ENCODE measurements around the gene KRTAP10-1. TPM values are rescaled to one million over a fixed set of nuclear protein-coding genes. Genes with fewer than 3 reads are reported as not detected.
A peak's percentile ranks its signal among the peaks of the same experiment; 100 is the strongest.
"Not testable (repeated sequence)": the region's sequence is repeated elsewhere in the genome, so short reads cannot be mapped to it uniquely, and the experiment has no call there.

The KRTAP10-1 gene
- total and polyA plus RNA-seq, 9 donors = not detected

- intact Hi-C loops (cut with DNase I) = no loop called here
- Histone ChIP-seq H3K27ac (no peak overlapping the region), H3K4me3 (no peak overlapping the region), H3K36me3 (no peaks in the 10 kb centered on the region), H3K27me3 (no peaks in the 10 kb centered on the region), H3K4me1 (ENCODE audit: insufficient read depth) (no peaks in the 10 kb centered on the region), H3K9me3 (no peaks in the 10 kb centered on the region)
- peak in 1 of 5 donors; percentile 10 for DNase-seq
- no peak for TF ChIP-seq EP300 (IDR thresholded peaks at IDR 0.05)
- no peak for TF ChIP-seq CTCF (IDR thresholded peaks at IDR 0.05)
- TF ChIP-seq POLR2A (IDR thresholded peaks at IDR 0.05) = no peak
- 17 to 24% (median 18%) methylated on average over 11 of the region's 11 CpGs for WGBS, 3 donors
Measured at GRCh38 chr21:44583089-44583799, 43.2 kb upstream of the KRTAP10-1 start.

- intact Hi-C loops (cut with DNase I) = no loop called here
- WGBS, 3 donors = 75 to 82% (median 76%) methylated on average over 15 of the region's 15 CpGs
- H3K36me3 ChIP-seq = no peaks in the 10 kb centered on the region
- H3K27ac ChIP-seq = no peak overlapping the region
- no peaks in the 10 kb centered on the region for H3K4me1 ChIP-seq (ENCODE audit: insufficient read depth)
- no peak for TF ChIP-seq CTCF (IDR thresholded peaks at IDR 0.05)
- TF ChIP-seq EP300 (IDR thresholded peaks at IDR 0.05) = no peak
- no peak for TF ChIP-seq POLR2A (IDR thresholded peaks at IDR 0.05)
- H3K9me3 ChIP-seq = no peaks in the 10 kb centered on the region
- no peak overlapping the region for H3K4me3 ChIP-seq
- no peaks in the 10 kb centered on the region for H3K27me3 ChIP-seq
- no peak for DNase-seq
Measured at GRCh38 chr21:44582055-44582454, 42.1 kb upstream of the KRTAP10-1 start.

GRCh38 chr21:44581158-44581557, 41.2 kb upstream of the KRTAP10-1 start:
- no peak for TF ChIP-seq POLR2A (IDR thresholded peaks at IDR 0.05)
- TF ChIP-seq CTCF (IDR thresholded peaks at IDR 0.05) = no peak
- TF ChIP-seq EP300 (IDR thresholded peaks at IDR 0.05) = no peak
- no peaks in the 10 kb centered on the region for H3K9me3 ChIP-seq

GRCh38 chr21:44580231-44580821, 40.3 kb upstream of the KRTAP10-1 start, which contains the start of gene KRTAP10-5:
TSS of gene KRTAP10-5 (minus strand) at chr21:44580604. CDS start at chr21:44580578, 26 bp downstream.
- H3K27me3 ChIP-seq; H3K4me1 ChIP-seq (ENCODE audit: insufficient read depth); H3K4me3 ChIP-seq; H3K9me3 ChIP-seq; intact Hi-C loops (cut with DNase I); H3K27ac ChIP-seq; H3K36me3 ChIP-seq: not testable (repeated sequence)
- DNase-seq = peak in 1 of 5 donors; percentile 3
- 34 to 44% (median 34%) methylated on average over 19 of the region's 19 CpGs for WGBS, 3 donors

More at GRCh38 chr21:44581158-44581557, 41.2 kb upstream of the KRTAP10-1 start:
- no peak for DNase-seq
- intact Hi-C loops (cut with DNase I) = no loop called here
- H3K27me3 ChIP-seq = no peaks in the 10 kb centered on the region
- H3K4me3 ChIP-seq = no peak overlapping the region
- H3K36me3 ChIP-seq = no peaks in the 10 kb centered on the region
- H3K27ac ChIP-seq = no peak overlapping the region
- WGBS, 3 donors = 69 to 76% (median 74%) methylated on average over 3 of the region's 3 CpGs
- no peaks in the 10 kb centered on the region for H3K4me1 ChIP-seq (ENCODE audit: insufficient read depth)

- TF ChIP-seq CTCF (IDR thresholded peaks at IDR 0.05) = no peak
- TF ChIP-seq EP300 (IDR thresholded peaks at IDR 0.05) = no peak
- TF ChIP-seq POLR2A (IDR thresholded peaks at IDR 0.05) = no peak
- Histone ChIP-seq H3K9me3 (no peaks in the 10 kb centered on the region), H3K27ac (no peak overlapping the region), H3K4me3 (no peak overlapping the region), H3K27me3 (no peaks in the 10 kb centered on the region), H3K36me3 (no peaks in the 10 kb centered on the region), H3K4me1 (ENCODE audit: insufficient read depth) (no peaks in the 10 kb centered on the region)
- WGBS, 3 donors = 64 to 72% (median 69%) methylated on average over 7 of the region's 7 CpGs
- DNase-seq = no peak
- intact Hi-C loops (cut with DNase I) = no loop called here
Measured at GRCh38 chr21:44579833-44580144, 39.8 kb upstream of the KRTAP10-1 start.

All from ovary (tissue), 9 donors.